GM12878 (cell line): ENCODE data around the gene SIGLEC5. TPM values are rescaled to one million over a fixed set of nuclear protein-coding genes. Genes with fewer than 3 reads are reported as not detected.

Source experiments
- ATAC-seq: fragments of 200-7000 bp; cut with Tn5 transposase; 3 replicates; pipeline ENCODE4 v1.9.1; 2020; ENCODE audit warnings: mild to moderate bottlenecking, moderate library complexity
- BruUV-seq: library from RNA; stranded (reverse); fragments of 400-500 nt; replicated peaks from 2 replicates; lab custom pipeline; 2021; lab: Mats Ljungman, UMichigan
- CTCF ChIA-PET: fragments of 300-600 bp; sonication (Branson Sonifier 250); formaldehyde crosslinking; extraction: SDS; loops from one replicate; lab custom pipeline; 2021; ENCODE audit warnings: inconsistent platforms; lab: Yijun Ruan, JAX
- POLR2A ChIA-PET: fragments of 350-600 bp; formaldehyde crosslinking; extraction: SDS; loops from one replicate; lab custom pipeline; 2021; ENCODE audit warnings: inconsistent platforms; lab: Charles Lee
- RAD21 ChIA-PET: fragments of 300-600 bp; sonication (Branson Sonifier 250); formaldehyde crosslinking; loops from one replicate; lab custom pipeline; 2023; ENCODE audit warnings: antibody characterized with exemption; ENCODE audit not compliant: unreplicated experiment; lab: Charles Lee
- SMC1A ChIA-PET: fragments of 300-600 bp; sonication (Branson Sonifier 250); formaldehyde crosslinking; loops from one replicate; lab custom pipeline; 2023; ENCODE audit not compliant: unreplicated experiment, uncharacterized antibody; lab: Charles Lee
- DNase-seq: peaks from one replicate; pipeline ENCODE4 v3.0.0-alpha.2; 2011; ENCODE audit warnings: low read depth, low spot score
- FAIRE-seq: peaks from 3 replicates; lab custom pipeline; 2011; peaks lifted over from hg19 to GRCh38; lab: Jason Lieb, UNC
- H2AFZ ChIP-seq: 2 replicates; pipeline ENCODE4 v1.6.0; 2011; ENCODE audit warnings: low read depth, low read length, control low read depth; ENCODE audit not compliant: control insufficient read depth
- H3K27ac ChIP-seq: 2 replicates; pipeline ENCODE4 v1.5.1; 2011; ENCODE audit warnings: control low read depth; ENCODE audit not compliant: control insufficient read depth, insufficient read depth
- H3K27me3 ChIP-seq, 2 experiments: replicated peaks in 1 of 2; 2 replicates each; pipeline versions ENCODE4 v1.6.0 to v1.6.1; 2011; ENCODE audit warnings: low read length in 1 of 2; ENCODE audit not compliant: control insufficient read depth in 2 of 2, insufficient read depth in 2 of 2
- H3K36me3 ChIP-seq, 2 experiments: 2 replicates each; pipeline ENCODE4 v1.5.1; 2011; ENCODE audit warnings: low read length in 1 of 2; ENCODE audit not compliant: control insufficient read depth in 2 of 2, insufficient read depth in 2 of 2
- H3K4me1 ChIP-seq: 2 replicates; pipeline ENCODE4 v1.6.1; 2011; ENCODE audit warnings: mild to moderate bottlenecking, low read length, moderate library complexity, mixed read lengths; ENCODE audit not compliant: control insufficient read depth, insufficient read depth
- H3K4me2 ChIP-seq: 2 replicates; pipeline ENCODE4 v1.6.0; 2011; ENCODE audit warnings: control low read depth; ENCODE audit not compliant: control insufficient read depth, insufficient read depth
- H3K4me3 ChIP-seq: fragments of 200-600 bp; sonication (generic); 2 replicates; pipeline ENCODE4 v1.5.1; 2016
- H3K79me2 ChIP-seq: 2 replicates; pipeline ENCODE4 v1.6.0; 2011; ENCODE audit warnings: low read length; ENCODE audit not compliant: control insufficient read depth, insufficient read depth
- H3K9ac ChIP-seq: 2 replicates; pipeline ENCODE4 v1.8.0; 2011; ENCODE audit warnings: low read length, control low read depth, mixed read lengths; ENCODE audit not compliant: control insufficient read depth, insufficient read depth
- H3K9me3 ChIP-seq: replicated peaks from 3 replicates; pipeline ENCODE4 v1.5.1; 2011; ENCODE audit warnings: mild to moderate bottlenecking, low read length; ENCODE audit not compliant: control insufficient read depth, insufficient read depth
- H4K20me1 ChIP-seq: 2 replicates; pipeline ENCODE4 v1.6.0; 2011; ENCODE audit not compliant: control insufficient read depth, insufficient read depth
- ASH2L ChIP-seq: fragments of 300-600, 200-600 bp; sonication (generic); IDR thresholded peaks from 2 replicates; pipeline ENCODE4 v1.6.1; 2017; ENCODE audit warnings: low read depth, mild to moderate bottlenecking, borderline replicate concordance
- BCL11A ChIP-seq: IDR thresholded peaks from 2 replicates; pipeline ENCODE4 v1.6.1; 2011; ENCODE audit warnings: low read depth, low read length
- CHD1 ChIP-seq: IDR thresholded peaks from 2 replicates; pipeline ENCODE4 v1.6.1; 2012; ENCODE audit warnings: low read depth, low read length, improper control_type of control experiment
- CREM ChIP-seq: IDR thresholded peaks from 2 replicates; pipeline ENCODE4 v1.6.1; 2014; ENCODE audit warnings: antibody characterized with exemption, low read depth
- ELK1 ChIP-seq: IDR thresholded peaks from 2 replicates; pipeline ENCODE4 v1.6.1; 2012; ENCODE audit warnings: low read depth, low read length, improper control_type of control experiment
- ESRRA ChIP-seq: IDR thresholded peaks from 2 replicates; pipeline ENCODE4 v1.6.1; 2012; ENCODE audit warnings: mild to moderate bottlenecking, low read length, improper control_type of control experiment
- FOXK2 ChIP-seq: fragments of 450-650 bp; IDR thresholded peaks from 2 replicates; pipeline ENCODE4 v1.6.1; 2017; ENCODE audit warnings: mild to moderate bottlenecking, moderate library complexity
- HDAC2 ChIP-seq: fragments of 200-600 bp; sonication (generic); IDR thresholded peaks from 2 replicates; pipeline ENCODE4 v1.6.1; 2017
- IKZF1 ChIP-seq: fragments of 450-650 bp; conservative IDR thresholded peaks from 2 replicates; pipeline ENCODE4 v1.6.1; 2017; ENCODE audit warnings: antibody characterized with exemption, mild to moderate bottlenecking
- IKZF2 ChIP-seq, 2 experiments: fragments of 450-650 bp; IDR thresholded peaks; 2 replicates each; pipeline ENCODE4 v1.6.1; 2017; ENCODE audit warnings: mild to moderate bottlenecking in 2 of 2, moderate library complexity in 2 of 2
- IRF5 ChIP-seq: fragments of 450-650 bp; IDR thresholded peaks from 2 replicates; pipeline ENCODE4 v1.6.1; 2017; ENCODE audit warnings: borderline replicate concordance
- KDM1A ChIP-seq: fragments of 200-600 bp; sonication (generic); IDR thresholded peaks from 2 replicates; pipeline ENCODE4 v1.6.1; 2016; ENCODE audit warnings: borderline replicate concordance
- MTA3 ChIP-seq: IDR thresholded peaks from 2 replicates; pipeline ENCODE4 v1.6.1; 2012; ENCODE audit warnings: low read length, inconsistent platforms, borderline replicate concordance
- MYB ChIP-seq: fragments of 150-350 bp; IDR thresholded peaks from 2 replicates; pipeline ENCODE4 v1.6.1; 2014; ENCODE audit warnings: mild to moderate bottlenecking, low read depth, low read length, borderline replicate concordance
- NFXL1 ChIP-seq: fragments of 450-650 bp; IDR thresholded peaks from 2 replicates; pipeline ENCODE4 v1.6.1; 2017; ENCODE audit warnings: antibody characterized with exemption, mild to moderate bottlenecking, borderline replicate concordance
- PAX5 ChIP-seq: IDR thresholded peaks from 2 replicates; pipeline ENCODE4 v1.6.1; 2011; ENCODE audit warnings: low read depth, low read length, borderline replicate concordance
- POLR2AphosphoS5 ChIP-seq: IDR thresholded peaks from 2 replicates; pipeline ENCODE4 v1.6.1; 2011; ENCODE audit warnings: mild to moderate bottlenecking, low read length, inconsistent platforms
- SKIL ChIP-seq: fragments of 450-650 bp; IDR thresholded peaks from 2 replicates; pipeline ENCODE4 v1.6.1; 2017; ENCODE audit warnings: mild to moderate bottlenecking, low read depth, inconsistent platforms; ENCODE audit not compliant: poor library complexity, severe bottlenecking
- WGBS: methylation state at CpG from one replicate; pipeline ENCODE4 v1.1.6; 2016; ENCODE audit warnings: low lambda C conversion rate; ENCODE audit not compliant: insufficient replicate concordance, insufficient coverage; ENCODE audit errors: missing lambda C conversion rate; 5-methylcytosine and 5-hydroxymethylcytosine counted together
- in situ Hi-C: fragments of 300-500 bp; cut with MboI; formaldehyde crosslinking; loops from 9 replicates; pipeline ENCODE4 v1.14.3; 2018; ENCODE audit warnings: mixed read lengths
- intact Hi-C: fragments of 100-400 bp; cut with micrococcal nuclease; formaldehyde crosslinking; loops from one replicate; pipeline ENCODE4 v1.14.2; 2022; ENCODE audit not compliant: unreplicated experiment
- polyA plus RNA-seq, 11 experiments: library from polyadenylated mRNA; depleted of rRNA in 4 of 11; unstranded in 6 of 11; stranded (reverse) in 5 of 11; fragments of >200 nt; fragmentation: Nextera tagmentation in 4 of 11; fragmentation: Illumina TruSeq in 1 of 11; extraction: Ambion mirVana in 4 of 11; extraction: Trizol in 1 of 11; gene quantifications; 1 replicate in 1 of 11; 2 replicates in 10 of 11; pipeline versions ENCODE4 v1.2.1 to v1.2.3, GENCODE V29; 2011 to 2016; ENCODE audit warnings: inconsistent platforms in 2 of 11, missing spikeins in 2 of 11, low read depth in 1 of 11
- total RNA-seq, 4 experiments: library from RNA; depleted of rRNA in 3 of 4; stranded (reverse); fragments of >200 nt in 3 of 4; fragmentation: Illumina TruSeq in 1 of 4; extraction: Trizol in 1 of 4; gene quantifications; 2 replicates each; pipeline versions ENCODE4 v1.2.1 to v1.2.3, GENCODE V29; 2013 to 2021

SIGLEC5 gene
- total and polyA plus RNA-seq, 10 of the 15 experiments (the other 5 are each of a cell fraction or from before 2014, with no cell fraction given) = 0.05 to 2.5 (median 1.4) TPM; not detected in 1

GRCh38 chr19:51615991-51616390 lies 14.2 kb downstream of the SIGLEC5 start (continued):
- TF ChIP-seq ESRRA (no peak), NFXL1 (no peak), MTA3 (no peak), IRF5 (no peak), ELK1 (no peak), MYB (no peak), IKZF1 (no peak)

GRCh38 chr19:51614789-51615188 lies 15.4 kb downstream of the SIGLEC5 start:
- no TSS peak for BruUV-seq
- Histone ChIP-seq H3K27ac (no peak overlapping the region), H3K9me3 (peaks cover 7% of the 10 kb centered on the region; the same call in 2 of the 3 replicates), H3K9ac (no peak overlapping the region), H3K27me3 (no peaks in the 10 kb centered on the region; a peak in 1 of 4 replicates), H3K79me2 (no peaks in the 10 kb centered on the region), H3K4me1 (peaks cover 6% of the 10 kb centered on the region), H4K20me1 (no peaks in the 10 kb centered on the region), H2AFZ (no peak overlapping the region), H3K4me2 (no peak overlapping the region), H3K36me3 (no peaks in the 10 kb centered on the region), H3K4me3 (no peak overlapping the region)
- FAIRE-seq = no peak
- ChIA-PET CTCF (interaction anchor here (0.6 to 1.7 kb wide), 4 partner anchors 42 to 693 kb away, joined by 3 to 7 read pairs (median 4); no protein-coding TSS in a partner anchor), SMC1A (interaction anchor here (1.4 to 1.7 kb wide), 3 partner anchors 12 to 42 kb away, joined by 4 to 5 read pairs (median 4); no protein-coding TSS in a partner anchor), POLR2A (interaction anchor here (0.5 kb wide), 1 partner anchor 990 kb away, joined by 4 read pairs; no protein-coding TSS in a partner anchor), RAD21 (interaction anchor here (0.6 to 2.1 kb wide), 3 partner anchors 9 to 1058 kb away, joined by 3 to 6 read pairs (median 5); no protein-coding TSS in a partner anchor)
- WGBS = 23% methylated on average over 5 of the region's 5 CpGs
- intact Hi-C loops = no loop called here
- in situ Hi-C loops = no loop called here
- no peak for DNase-seq
- ATAC-seq = no peak
- TF ChIP-seq FOXK2 (no peak), ASH2L (no peak), PAX5 (no peak), BCL11A (no peak), SKIL (no peak), HDAC2 (no peak), KDM1A (no peak), IKZF2 (IDR thresholded peaks at IDR 0.05) (no peak), CHD1 (no peak), CREM (no peak), POLR2AphosphoS5 (no peak)
